Adrenal gland (tissue), 12 donors: ENCODE measurements around the gene SPAG4. TPM values are rescaled to one million over a fixed set of nuclear protein-coding genes. Genes with fewer than 3 reads are reported as not detected.

Source experiments
- DNase-seq, 7 donors: peaks; one replicate each; pipeline ENCODE4 v3.0.0-alpha.2; 2019 to 2020
- H3K27ac ChIP-seq, 5 donors: fragments of 200-600 bp; sonication (generic) in 4 of 5; 1 replicate in 3 of 5; 2 replicates in 2 of 5; pipeline versions ENCODE4 v1.5.1 to v1.8.0; 2016 to 2020; ENCODE audit warnings: mild to moderate bottlenecking in 1 of 5
- H3K27me3 ChIP-seq: fragments of 200-600 bp; 2 replicates; pipeline ENCODE4 v1.8.0; 2021
- H3K36me3 ChIP-seq, 2 donors: fragments of 200-600 bp; replicated peaks in 1 of 2; 1 replicate in 1 of 2; 2 replicates in 1 of 2; pipeline versions ENCODE4 v1.5.1 to v1.8.0; 2018 to 2022
- H3K4me1 ChIP-seq, 2 donors: fragments of 200-600 bp; replicated peaks in 1 of 2; 1 replicate in 1 of 2; 2 replicates in 1 of 2; pipeline versions ENCODE4 v1.5.1 to v1.8.0; 2018 to 2021
- H3K4me3 ChIP-seq, 4 donors: fragments of 200-600 bp; sonication (generic) in 3 of 4; one replicate each; pipeline ENCODE4 v1.5.1; 2016 to 2018
- H3K9me3 ChIP-seq, 3 donors: fragments of 200-600 bp; sonication (generic) in 1 of 3; replicated peaks in 1 of 3; 1 replicate in 2 of 3; 2 replicates in 1 of 3; pipeline versions ENCODE4 v1.5.1 to v1.8.0; 2016 to 2021
- CTCF ChIP-seq, 6 experiments: fragments of 450-650 bp in 4 of 6; fragments of 200-600 bp in 2 of 6; sonication (generic) in 1 of 6; IDR thresholded peaks; 1 replicate in 5 of 6; 2 replicates in 1 of 6; pipeline versions ENCODE4 v1.5.1 to v1.8.0; 2016 to 2021; ENCODE audit warnings: antibody characterized with exemption in 6 of 6, mild to moderate bottlenecking in 2 of 6, moderate library complexity in 1 of 6
- POLR2A ChIP-seq, 2 donors: fragments of 450-650 bp; IDR thresholded peaks; one replicate each; pipeline ENCODE4 v1.6.1; 2017; ENCODE audit warnings: antibody characterized with exemption in 2 of 2, mild to moderate bottlenecking in 2 of 2, moderate library complexity in 1 of 2
- WGBS, 4 donors: extraction: QIAGEN DNeasy Blood & Tissue Kit in 2 of 4; methylation state at CpG; one replicate each; pipeline versions ENCODE4 v1.1.5 to v1.1.7; 2013 to 2017; 5-methylcytosine and 5-hydroxymethylcytosine counted together
- intact Hi-C, 2 donors: fragments of 100-400 bp; cut with DNase I; formaldehyde crosslinking; loops; one replicate each; pipeline versions ENCODE4 v1.14.1 to v1.15.0; 2022 to 2023
- polyA plus RNA-seq, 3 donors: library from polyadenylated mRNA; stranded (reverse); fragments of 200-250 nt in 2 of 3; fragments of 350-450 nt in 1 of 3; fragmentation: Illumina TruSeq in 1 of 3; extraction: RNeasy Lipid Tissue Mini Kit (QIAGEN cat#74804) in 1 of 3; gene quantifications; one replicate each; pipeline ENCODE4 v1.2.3, GENCODE V29; 2013 to 2014
- total RNA-seq, 9 donors: library from RNA; depleted of rRNA in 4 of 9; stranded (reverse); fragments of >200 nt in 4 of 9; fragments of 120-200 nt in 1 of 9; fragmentation: NEBNext Ultra II Directional in 1 of 9; extraction: Animal tissue kit (Norgen Biotek cat#: 25700) in 1 of 9; gene quantifications; one replicate each; pipeline versions ENCODE4 v1.1.0 to v1.2.4, GENCODE V29; 2013 to 2023
- donor health status: healthy with polysubstance abuse.
- donor health status: Bipolar disorder and iron deficiency.
- donor health status: DM: yes; HTN: yes; CAD: no.
- donor health status: DM: no; HTN: no; CAD: no.
- donor health status: DM: no; HTN: no; CAD: no.
- donor health status: DM: yes; HTN: yes; CAD: no.

The SPAG4 gene
- total and polyA plus RNA-seq, 12 donors = 2.7 to 32.0 (median 13.4) TPM

DNA sequence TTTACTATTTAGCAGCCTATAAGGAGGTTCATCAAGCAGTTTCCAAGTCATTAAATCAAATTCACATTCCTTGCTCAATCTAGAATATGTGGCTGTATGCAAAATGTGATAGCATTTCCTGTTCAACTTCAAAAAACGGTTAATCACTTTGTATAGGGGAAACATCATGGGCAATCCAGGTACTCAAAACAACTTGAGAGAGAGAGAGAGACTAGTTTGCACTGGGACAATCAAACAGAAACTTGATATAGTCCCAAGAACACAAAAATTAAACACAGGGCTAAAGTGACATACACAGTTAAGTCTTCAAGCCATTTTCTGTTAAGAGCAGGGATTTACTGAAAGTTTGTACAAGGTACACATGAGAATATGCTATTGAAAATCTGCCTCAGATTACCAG is 41.6 kb downstream of the SPAG4 start:
- 20 to 42% (median 28%) methylated on average over 1 of the region's 1 CpG for WGBS, 4 donors
- H3K36me3 ChIP-seq = peaks cover 0 to 29% of the 10 kb centered on the region in 2 donors
- H3K27ac ChIP-seq = no peak overlapping the region
- no peak for TF ChIP-seq CTCF (IDR thresholded peaks at IDR 0.05)
- no peak for TF ChIP-seq POLR2A (IDR thresholded peaks at IDR 0.05)
- peaks cover 12 to 73% of the 10 kb centered on the region in 2 donors for H3K4me1 ChIP-seq
- no peak for DNase-seq
- no peaks in the 10 kb centered on the region for H3K9me3 ChIP-seq
- intact Hi-C loops = no loop called here
- H3K4me3 ChIP-seq = no peak overlapping the region
- H3K27me3 ChIP-seq = no peaks in the 10 kb centered on the region

GRCh38 chr20:35660122-35660937 is 44.7 kb downstream of the SPAG4 start:
- DNase-seq = peak in 1 of 7 donors; percentile 34
- Histone ChIP-seq H3K36me3 (no peaks in the 10 kb centered on the region), H3K27me3 (no peaks in the 10 kb centered on the region), H3K27ac (peak overlapping the region in 2 of 5 donors; percentile 9 to 98), H3K9me3 (no peaks in the 10 kb centered on the region), H3K4me1 (peaks cover 12 to 76% of the 10 kb centered on the region in 2 donors), H3K4me3 (no peak overlapping the region)
- TF ChIP-seq POLR2A (IDR thresholded peaks at IDR 0.05) (no peak), CTCF (IDR thresholded peaks at IDR 0.05) (no peak)
- intact Hi-C loops = loop anchor here in 1 of 2 donors (5.0 to 10.0 kb wide), 2 partner anchors 43 to 196 kb away; partner anchors contain the start of gene SPAG4
- 90 to 97% (median 92%) methylated on average over 10 of the region's 10 CpGs for WGBS, 4 donors

DNA sequence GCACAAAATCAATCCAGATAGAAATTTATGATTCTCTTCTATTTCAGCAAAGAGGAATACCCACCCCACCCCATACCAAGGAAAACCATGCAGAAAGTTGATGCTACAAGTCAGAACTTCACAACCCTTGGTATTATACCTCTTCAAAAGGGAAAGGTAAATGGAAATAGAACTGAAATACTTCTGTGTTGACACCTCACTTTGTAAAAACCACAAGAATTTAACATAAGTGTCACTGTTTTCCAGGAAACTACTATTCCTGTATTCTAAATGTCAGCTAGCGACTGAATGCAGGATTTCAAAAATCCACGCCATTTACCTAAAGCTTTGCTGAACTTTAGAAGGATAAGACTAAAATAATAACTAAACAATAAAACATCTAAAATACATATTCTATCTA is 45.4 kb downstream of the SPAG4 start:
- Histone ChIP-seq H3K9me3 (no peaks in the 10 kb centered on the region), H3K27me3 (no peaks in the 10 kb centered on the region), H3K4me1 (peaks cover 12 to 70% of the 10 kb centered on the region in 2 donors), H3K4me3 (peak overlapping the region in 1 of 4 donors; percentile 85), H3K36me3 (no peaks in the 10 kb centered on the region), H3K27ac (peak overlapping the region in 2 of 5 donors; percentile 36 to 98)
- WGBS, 4 donors = 80 to 89% (median 85%) methylated on average over 2 of the region's 2 CpGs
- no peak for DNase-seq
- intact Hi-C loops = loop anchor here in 1 of 2 donors (5.0 to 10.0 kb wide), 2 partner anchors 44 to 196 kb away; partner anchors contain the start of gene SPAG4
- TF ChIP-seq CTCF (IDR thresholded peaks at IDR 0.05) (no peak), POLR2A (IDR thresholded peaks at IDR 0.05) (no peak)

DNA sequence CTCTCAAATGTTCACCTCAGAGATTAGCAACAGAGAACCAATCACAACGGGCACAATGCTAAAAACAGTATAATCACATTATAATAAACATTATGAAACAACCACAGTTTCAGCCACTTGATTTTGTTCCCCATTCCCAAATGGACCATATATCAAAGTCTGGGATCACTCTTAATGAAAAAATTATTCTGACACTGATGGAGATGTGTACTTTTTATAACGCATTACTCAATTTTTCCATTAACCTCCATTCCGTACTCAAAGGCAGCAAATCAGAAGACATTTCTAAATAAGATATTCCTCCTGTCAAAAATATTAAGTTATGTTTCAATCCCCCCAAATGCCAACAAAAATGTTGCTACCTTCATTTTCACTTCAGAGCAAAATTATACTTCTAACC is 46.3 kb downstream of the SPAG4 start:
- TF ChIP-seq CTCF (IDR thresholded peaks at IDR 0.05) = no peak
- TF ChIP-seq POLR2A (IDR thresholded peaks at IDR 0.05) = no peak
- Histone ChIP-seq H3K4me1 (peaks cover 12 to 61% of the 10 kb centered on the region in 2 donors), H3K27me3 (no peaks in the 10 kb centered on the region), H3K9me3 (no peaks in the 10 kb centered on the region), H3K27ac (peak overlapping the region in 4 of 5 donors; percentile 7 to 98 (median 30)), H3K4me3 (peak overlapping the region in 1 of 4 donors; percentile 85), H3K36me3 (no peaks in the 10 kb centered on the region)
- DNase-seq = no peak
- 15 to 22% (median 20%) methylated on average over 3 of the region's 3 CpGs for WGBS, 4 donors
- intact Hi-C loops = loop anchor here in 1 of 2 donors (5.0 to 10.0 kb wide), 2 partner anchors 45 to 197 kb away; partner anchors contain the start of gene SPAG4
